Fibroblast of skin of abdomen (primary cell): ENCODE measurements around the gene PARD6A. TPM values are rescaled to one million over a fixed set of nuclear protein-coding genes. Genes with fewer than 3 reads are reported as not detected.
A peak's percentile ranks its signal among the peaks of the same experiment; 100 is the strongest.

Source experiments
- DNase-seq: peaks from one replicate; pipeline ENCODE4 v3.0.0-alpha.2; 2013
- polyA plus RNA-seq, 2 experiments: library from polyadenylated mRNA; unstranded; fragments of 120-200 nt; gene quantifications; one replicate each; pipeline ENCODE4 v1.2.1, GENCODE V29; 2013; ENCODE audit not compliant: insufficient read length in 2 of 2

PARD6A gene, protein sequence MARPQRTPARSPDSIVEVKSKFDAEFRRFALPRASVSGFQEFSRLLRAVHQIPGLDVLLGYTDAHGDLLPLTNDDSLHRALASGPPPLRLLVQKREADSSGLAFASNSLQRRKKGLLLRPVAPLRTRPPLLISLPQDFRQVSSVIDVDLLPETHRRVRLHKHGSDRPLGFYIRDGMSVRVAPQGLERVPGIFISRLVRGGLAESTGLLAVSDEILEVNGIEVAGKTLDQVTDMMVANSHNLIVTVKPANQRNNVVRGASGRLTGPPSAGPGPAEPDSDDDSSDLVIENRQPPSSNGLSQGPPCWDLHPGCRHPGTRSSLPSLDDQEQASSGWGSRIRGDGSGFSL
- 0.69 TPM for polyA plus RNA-seq (2013, experiment 1 of 2; ENCODE audit: insufficient read length)
- polyA plus RNA-seq (2013, experiment 2 of 2; ENCODE audit: insufficient read length), result 0.84 TPM

GRCh38 chr16:67660564-67661028 is at the start of gene PARD6A:
Gene PARD6A (plus strand): TSS chr16:67660960. CDS start chr16:67661039, 79 bp downstream.
- DNase-seq, result peak; percentile 97

DNA sequence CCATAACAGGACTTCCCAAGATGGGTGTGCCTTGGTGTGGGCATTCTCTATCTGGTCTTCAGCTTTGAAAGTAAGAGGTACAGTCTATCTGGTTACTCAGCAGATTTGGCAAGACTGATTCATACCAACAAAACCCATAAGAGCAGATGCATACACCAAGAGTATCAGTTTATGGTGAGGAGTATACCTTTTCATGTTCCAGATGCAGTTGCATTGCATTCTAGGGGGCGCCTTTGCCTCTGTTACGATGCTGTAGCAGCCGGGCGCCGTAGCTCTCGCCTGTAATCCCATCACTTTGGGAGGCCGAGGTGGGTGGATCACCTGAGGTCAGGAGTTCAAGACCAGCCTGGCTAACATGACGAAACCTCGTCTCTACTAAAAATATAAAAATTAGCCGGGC is 47.0 kb upstream of the PARD6A start:
- no peak for DNase-seq

DNA sequence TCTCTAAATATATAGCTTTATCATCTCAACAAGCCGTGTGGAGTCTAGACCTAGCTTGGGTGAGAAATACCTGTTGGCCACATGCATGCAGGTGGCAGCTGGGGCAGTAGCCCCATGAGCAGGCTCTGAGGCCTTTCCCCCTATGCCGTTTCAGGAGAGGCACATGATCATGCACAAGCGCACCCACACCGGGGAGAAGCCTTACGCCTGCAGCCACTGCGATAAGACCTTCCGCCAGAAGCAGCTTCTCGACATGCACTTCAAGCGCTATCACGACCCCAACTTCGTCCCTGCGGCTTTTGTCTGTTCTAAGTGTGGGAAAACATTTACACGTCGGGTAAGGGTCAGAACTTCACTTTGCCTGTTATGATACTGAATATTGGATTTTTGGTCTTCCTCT is 32.5 kb upstream of the PARD6A start:
- no peak for DNase-seq

GRCh38 chr16:67632415-67633172 is 28.2 kb upstream of the PARD6A start:
- peak; percentile 28 for DNase-seq

- DNase-seq, result no peak
Measured at GRCh38 chr16:67636713-67637112, 24.0 kb upstream of the PARD6A start.

- DNase-seq, result no peak
Measured at GRCh38 chr16:67637625-67638024, 23.1 kb upstream of the PARD6A start.

GRCh38 chr16:67641779-67642708 is 18.7 kb upstream of the PARD6A start:
- no peak for DNase-seq

DNA sequence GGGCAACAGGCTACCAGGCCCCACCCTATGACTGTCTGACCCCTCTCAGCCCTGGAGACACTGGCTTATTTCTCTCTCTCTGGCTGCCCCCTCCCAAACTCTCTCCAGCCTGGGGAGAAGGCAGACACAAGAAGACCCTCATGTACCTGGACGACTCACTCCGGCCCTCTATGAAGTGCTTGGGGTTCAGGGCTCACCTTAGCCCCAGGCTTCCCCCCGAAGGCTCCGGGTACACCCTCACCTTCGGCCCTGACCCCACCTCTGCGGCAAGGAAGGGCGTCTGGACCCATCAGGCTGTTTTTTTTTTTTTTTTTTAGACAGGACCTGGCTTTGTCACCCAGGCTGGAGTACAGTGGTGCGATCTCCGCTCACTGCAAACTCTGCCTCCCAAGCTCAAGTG is 16.7 kb upstream of the PARD6A start:
- DNase-seq, result no peak

GRCh38 chr16:67645397-67646121 is 15.2 kb upstream of the PARD6A start:
- no peak for DNase-seq

DNA sequence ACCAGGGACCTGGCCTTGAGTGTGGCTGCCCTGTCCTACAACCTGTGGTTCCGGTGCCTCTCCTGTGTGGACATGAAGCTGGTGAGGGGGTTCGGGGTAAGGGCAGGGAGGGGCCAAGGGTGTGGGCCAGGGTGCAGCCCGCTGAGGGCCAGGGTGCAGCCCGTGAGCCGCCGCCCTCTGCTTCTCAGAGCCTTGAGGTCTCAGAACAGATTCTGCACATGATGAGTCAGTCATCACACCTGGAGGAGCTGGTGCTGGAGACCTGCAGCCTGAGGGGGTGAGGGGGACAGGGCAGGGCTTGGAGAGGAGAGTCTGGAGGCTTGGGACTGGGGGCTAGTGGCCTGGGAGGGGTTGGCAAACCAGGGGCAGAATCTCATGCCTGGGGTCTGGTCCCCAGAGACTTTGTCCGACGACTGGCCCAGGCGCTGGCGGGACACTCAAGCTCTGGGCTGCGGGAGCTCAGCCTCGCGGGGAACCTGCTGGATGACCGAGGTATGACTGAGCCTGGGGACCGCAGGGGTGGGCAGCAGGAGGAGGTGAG is 13.6 kb upstream of the PARD6A start:
- DNase-seq, result no peak

DNA sequence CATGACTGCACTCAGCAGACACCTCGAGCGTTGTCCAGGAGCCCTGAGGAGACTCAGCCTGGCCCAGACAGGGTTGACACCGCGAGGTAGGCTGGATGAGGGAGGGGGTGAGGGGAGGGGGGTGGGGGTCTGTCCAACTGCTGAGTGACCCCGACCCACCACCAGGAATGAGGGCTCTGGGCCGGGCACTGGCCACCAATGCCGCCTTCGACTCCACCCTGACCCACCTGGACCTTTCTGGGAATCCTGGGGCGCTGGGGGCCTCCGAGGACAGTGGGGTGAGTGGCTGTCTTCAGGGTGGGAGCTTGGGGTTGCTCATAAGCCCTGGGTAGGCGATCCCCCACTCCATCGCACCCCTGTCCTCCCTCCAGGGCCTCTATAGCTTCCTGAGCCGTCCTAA is 13.1 kb upstream of the PARD6A start:
- no peak for DNase-seq

GRCh38 chr16:67648088-67648763 is 12.5 kb upstream of the PARD6A start:
- DNase-seq, result no peak

- DNase-seq, result no peak
Measured at GRCh38 chr16:67648764-67649407, 11.9 kb upstream of the PARD6A start.

GRCh38 chr16:67649494-67649931 is 11.2 kb upstream of the PARD6A start:
- DNase-seq, result no peak

DNA sequence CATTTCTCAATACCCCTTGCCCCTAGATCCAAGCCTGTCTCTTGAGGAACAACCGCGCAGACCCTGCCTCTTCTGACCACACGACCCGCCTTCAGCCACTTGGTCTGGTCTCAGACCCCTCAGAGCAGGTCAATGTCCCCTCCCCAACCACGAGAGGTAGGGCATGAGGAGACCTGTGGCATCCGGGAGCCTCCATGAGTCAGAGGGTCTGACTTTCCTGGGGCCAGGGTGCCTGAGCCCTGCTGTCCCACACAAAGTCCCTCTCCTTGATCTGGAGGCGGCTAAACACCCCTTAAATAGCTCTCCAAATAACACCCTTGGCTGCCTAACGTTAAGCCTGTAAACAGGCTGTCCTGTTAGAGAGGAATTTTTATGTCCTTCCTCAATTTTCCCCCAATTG is 10.7 kb upstream of the PARD6A start:
- no peak for DNase-seq

- no peak for DNase-seq
Measured at GRCh38 chr16:67651039-67651438, 9.7 kb upstream of the PARD6A start.

DNA sequence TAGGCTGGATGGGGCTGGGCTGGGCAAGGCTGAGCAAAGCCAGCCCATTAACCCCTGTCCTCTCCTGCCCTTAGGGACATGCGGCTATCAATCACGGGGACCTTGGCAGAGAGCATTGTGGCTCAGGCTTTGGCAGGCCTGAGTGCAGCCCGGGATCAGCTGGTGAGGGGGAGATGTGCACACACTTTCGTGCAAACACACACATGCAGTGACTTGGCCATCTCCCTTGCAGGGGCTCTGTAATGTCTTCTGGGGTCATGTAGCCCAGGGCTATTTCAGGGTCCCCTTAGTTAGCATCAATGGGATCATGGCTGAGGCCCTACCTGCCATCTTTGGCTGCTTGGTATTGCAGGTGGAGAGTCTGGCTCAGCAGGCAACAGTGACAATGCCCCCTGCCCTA is 8.9 kb upstream of the PARD6A start:
- DNase-seq, result no peak

GRCh38 chr16:67652578-67653127 is 8.1 kb upstream of the PARD6A start:
- DNase-seq, result no peak

- DNase-seq, result peak; percentile 20
Measured at GRCh38 chr16:67653128-67653788, 7.5 kb upstream of the PARD6A start.
